H1 (cell line): ENCODE results near the gene HRH1. TPM values are rescaled to one million over a fixed set of nuclear protein-coding genes. Genes with fewer than 3 reads are reported as not detected.

Experiments used
- KDM1A ChIP-seq: fragments of 200-600, 300-600 bp; sonication (generic); IDR thresholded peaks from 2 replicates; pipeline ENCODE4 v1.7.1; 2016; ENCODE audit warnings: mild to moderate bottlenecking, low read length, borderline replicate concordance
- polyA plus RNA-seq, 7 experiments: library from polyadenylated mRNA; depleted of rRNA in 3 of 7; stranded (reverse) in 5 of 7; unstranded in 2 of 7; fragments of >200 nt in 5 of 7; fragments of 200-250 nt in 2 of 7; gene quantifications; 1 replicate in 5 of 7; 2 replicates in 1 of 7; 4 replicates in 1 of 7; pipeline versions ENCODE4 v1.2.1 to v1.2.3, GENCODE V29; 2011 to 2013; ENCODE audit warnings: missing spikeins in 2 of 7, mixed read lengths in 2 of 7
- total RNA-seq: library from RNA; stranded (reverse); fragmentation: NEBNext Ultra II Directional; extraction: Animal tissue kit (Norgen Biotek cat#: 25700); gene quantifications from 2 replicates; pipeline ENCODE4 v1.2.1, GENCODE V29; 2021

HRH1 gene
- total and polyA plus RNA-seq, 2 of the 8 experiments (the other 6 are each of a cell fraction or from before 2014, with no cell fraction given) = 0.11 TPM; not detected in 1

GRCh38 chr3:11167590-11167989, 13.3 kb downstream of the HRH1 start (continued):
- no peak for TF ChIP-seq KDM1A
